Activated CD8-positive, alpha-beta memory T cell treated with anti-CD3 and anti-CD28 coated beads, Interleukin-2, amount 50 U/mL, for 4 hours (primary cell): ENCODE results near the gene SLCO3A1.
A peak's percentile ranks its signal among the peaks of the same experiment; 100 is the strongest.
"Not testable (repeated sequence)": the region's sequence is repeated elsewhere in the genome, so short reads cannot be mapped to it uniquely, and the experiment has no call there.

ENCODE experiments used
- DNase-seq: peaks from one replicate; pipeline ENCODE4 v3.0.0-alpha.2; 2020

Gene SLCO3A1

GRCh38 chr15:92044203-92044909 lies 190.8 kb downstream of the SLCO3A1 start:
- DNase-seq: no peak

- DNase-seq: no peak
Observed at GRCh38 chr15:92047900-92048299, 194.4 kb downstream of the SLCO3A1 start.

- DNase-seq: no peak
Observed at GRCh38 chr15:92048739-92049138, 195.2 kb downstream of the SLCO3A1 start.

GRCh38 chr15:92049290-92049989 lies 195.9 kb downstream of the SLCO3A1 start:
- no peak for DNase-seq

GRCh38 chr15:92050220-92050898 lies 196.9 kb downstream of the SLCO3A1 start:
- DNase-seq: no peak

GRCh38 chr15:92051716-92052115 lies 198.2 kb downstream of the SLCO3A1 start:
- no peak for DNase-seq

- no peak for DNase-seq
Observed at GRCh38 chr15:92053753-92054316, 200.3 kb downstream of the SLCO3A1 start.

GRCh38 chr15:92056875-92057274 lies 203.4 kb downstream of the SLCO3A1 start:
- no peak for DNase-seq

- DNase-seq: no peak
Observed at GRCh38 chr15:92059036-92059970, 205.8 kb downstream of the SLCO3A1 start.

- not testable (repeated sequence) for DNase-seq
Observed at GRCh38 chr15:92059971-92060311, 206.4 kb downstream of the SLCO3A1 start.

- DNase-seq: no peak
Observed at GRCh38 chr15:92061511-92062195, 208.1 kb downstream of the SLCO3A1 start.

GRCh38 chr15:92062505-92062904 lies 209.0 kb downstream of the SLCO3A1 start:
- no peak for DNase-seq

- DNase-seq: no peak
Observed at GRCh38 chr15:92068121-92068520, 214.6 kb downstream of the SLCO3A1 start.

- DNase-seq: peak; percentile 55
Observed at GRCh38 chr15:92069308-92070250, 216.1 kb downstream of the SLCO3A1 start.

- DNase-seq: not testable (repeated sequence)
Observed at GRCh38 chr15:92070251-92070650, 216.7 kb downstream of the SLCO3A1 start.

- DNase-seq: no peak
Observed at GRCh38 chr15:92071045-92071634, 217.6 kb downstream of the SLCO3A1 start.

GRCh38 chr15:92073044-92073785 lies 219.7 kb downstream of the SLCO3A1 start:
- no peak for DNase-seq

- DNase-seq: no peak
Observed at GRCh38 chr15:92074101-92074500, 220.6 kb downstream of the SLCO3A1 start.

GRCh38 chr15:92074646-92075045 lies 221.1 kb downstream of the SLCO3A1 start:
- no peak for DNase-seq

- no peak for DNase-seq
Observed at GRCh38 chr15:92075764-92076163, 222.3 kb downstream of the SLCO3A1 start.
